ENCODE data around the gene CCR5.

The CCR5 gene

GRCh38 chr3:46408853-46409252 lies 38.1 kb downstream of the CCR5 start:
- Histone ChIP-seq H3K9me3 (replicated peaks; ENCODE audit: insufficient read depth, low read length) (no peaks in the 10 kb centered on the region), H3K36me3 (replicated peaks; ENCODE audit: insufficient read depth, low read length) (no peaks in the 10 kb centered on the region), H3K4me1 (ENCODE audit: low read length) (peaks cover 32% of the 10 kb centered on the region), H3K9ac (ENCODE audit: low read length) (no peak overlapping the region), H2AFZ (ENCODE audit: low read length) (no peak overlapping the region), H3K27me3 (replicated peaks; ENCODE audit: insufficient read depth, low read length) (no peaks in the 10 kb centered on the region), H3K4me3 (ENCODE audit: low read length) (no peak overlapping the region), H3K9me2 (replicated peaks; ENCODE audit: insufficient read depth, low read length) (no peaks in the 10 kb centered on the region), H4K20me1 (ENCODE audit: insufficient read depth, low read length) (no peaks in the 10 kb centered on the region), H3K79me2 (ENCODE audit: low read length) (no peaks in the 10 kb centered on the region), H3F3A (ENCODE audit: insufficient read depth, low read length) (no peaks in the 10 kb centered on the region), H3K27ac (ENCODE audit: low read length) (no peak overlapping the region), H3K4me2 (ENCODE audit: low read depth, low read length) (no peak overlapping the region)
- no peak for DNase-seq
- TF ChIP-seq EZH2phosphoT487 (IDR thresholded peaks at IDR 0.05; ENCODE audit: low read length): no peak
- TF ChIP-seq EZH2 (optimal IDR thresholded peaks at IDR 0.05; ENCODE audit: low read depth, low read length): no peak
- no peak for TF ChIP-seq CTCF (IDR thresholded peaks at IDR 0.05; ENCODE audit: low read length)

GRCh38 chr3:46409739-46410489 lies 39.2 kb downstream of the CCR5 start:
- Histone ChIP-seq H3K4me1 (ENCODE audit: low read length) (peaks cover 34% of the 10 kb centered on the region), H3K9me3 (replicated peaks; ENCODE audit: insufficient read depth, low read length) (no peaks in the 10 kb centered on the region), H3K4me3 (ENCODE audit: low read length) (no peak overlapping the region), H3K9me2 (replicated peaks; ENCODE audit: insufficient read depth, low read length) (no peaks in the 10 kb centered on the region), H3K79me2 (ENCODE audit: low read length) (no peaks in the 10 kb centered on the region), H3K9ac (ENCODE audit: low read length) (no peak overlapping the region), H3K27ac (ENCODE audit: low read length) (no peak overlapping the region), H3F3A (ENCODE audit: insufficient read depth, low read length) (peaks cover 3% of the 10 kb centered on the region; the same call in 1 of the 2 replicates), H3K36me3 (replicated peaks; ENCODE audit: insufficient read depth, low read length) (no peaks in the 10 kb centered on the region), H3K4me2 (ENCODE audit: low read depth, low read length) (no peak overlapping the region), H4K20me1 (ENCODE audit: insufficient read depth, low read length) (no peaks in the 10 kb centered on the region), H3K27me3 (replicated peaks; ENCODE audit: insufficient read depth, low read length) (no peaks in the 10 kb centered on the region), H2AFZ (ENCODE audit: low read length) (no peak overlapping the region)
- no peak for DNase-seq
- TF ChIP-seq CTCF (IDR thresholded peaks at IDR 0.05; ENCODE audit: low read length): no peak
- TF ChIP-seq EZH2phosphoT487 (IDR thresholded peaks at IDR 0.05; ENCODE audit: low read length): no peak
- no peak for TF ChIP-seq EZH2 (optimal IDR thresholded peaks at IDR 0.05; ENCODE audit: low read depth, low read length)

GRCh38 chr3:46410669-46411068 lies 39.9 kb downstream of the CCR5 start:
- TF ChIP-seq EZH2 (optimal IDR thresholded peaks at IDR 0.05; ENCODE audit: low read depth, low read length): no peak
- TF ChIP-seq CTCF (IDR thresholded peaks at IDR 0.05; ENCODE audit: low read length): no peak
- no peak for TF ChIP-seq EZH2phosphoT487 (IDR thresholded peaks at IDR 0.05; ENCODE audit: low read length)
- Histone ChIP-seq H3K27ac (ENCODE audit: low read length) (no peak overlapping the region), H3K9ac (ENCODE audit: low read length) (no peak overlapping the region)

More at GRCh38 chr3:46410669-46411068, 39.9 kb downstream of the CCR5 start:
- Histone ChIP-seq H2AFZ (ENCODE audit: low read length) (no peak overlapping the region), H3K27me3 (replicated peaks; ENCODE audit: insufficient read depth, low read length) (no peaks in the 10 kb centered on the region), H3K4me1 (ENCODE audit: low read length) (peaks cover 42% of the 10 kb centered on the region), H3K36me3 (replicated peaks; ENCODE audit: insufficient read depth, low read length) (no peaks in the 10 kb centered on the region), H3K9me3 (replicated peaks; ENCODE audit: insufficient read depth, low read length) (no peaks in the 10 kb centered on the region), H3F3A (ENCODE audit: insufficient read depth, low read length) (peaks cover 10% of the 10 kb centered on the region), H3K79me2 (ENCODE audit: low read length) (no peaks in the 10 kb centered on the region), H3K4me2 (ENCODE audit: low read depth, low read length) (no peak overlapping the region), H3K9me2 (replicated peaks; ENCODE audit: insufficient read depth, low read length) (no peaks in the 10 kb centered on the region), H3K4me3 (ENCODE audit: low read length) (no peak overlapping the region), H4K20me1 (ENCODE audit: insufficient read depth, low read length) (no peaks in the 10 kb centered on the region)
- no peak for DNase-seq

Measured in MM.1S (cell line).